ENCODE data around the gene AFMID. TPM values are rescaled to one million over a fixed set of nuclear protein-coding genes. Genes with fewer than 3 reads are reported as not detected.

AFMID gene
- total and polyA plus RNA-seq, 2 of the 8 experiments (the other 6 are each of a cell fraction or from before 2014, with no cell fraction given) = 49.0 to 53.0 TPM

DNA sequence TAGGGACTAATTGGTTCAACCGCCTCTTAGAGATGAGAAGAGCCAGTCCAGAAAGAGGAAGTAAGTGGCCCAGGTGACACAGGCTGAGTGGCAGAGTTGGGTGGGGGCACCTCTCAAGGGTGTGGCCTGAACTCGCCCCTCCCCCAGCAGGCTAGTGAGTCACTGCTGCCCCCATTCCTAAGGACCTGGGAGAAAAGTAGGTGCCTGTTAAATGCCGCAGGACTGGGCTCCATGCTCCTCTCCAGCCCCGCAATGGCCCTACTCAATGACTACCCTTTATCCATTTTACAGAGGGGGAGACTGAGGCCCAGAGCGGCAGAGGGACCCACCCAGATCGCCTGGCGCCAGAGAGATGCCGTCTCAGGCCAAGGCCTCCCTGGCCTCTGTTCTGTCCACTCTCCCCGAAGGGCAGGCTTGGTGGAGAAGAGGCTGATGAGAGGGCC, 52.3 kb downstream of the AFMID start:
- H3K18ac ChIP-seq (ENCODE audit: extremely low read depth, low read length) = no peak overlapping the region
- no peaks in the 10 kb centered on the region; the same call in 1 of the 2 replicates for H3K79me1 ChIP-seq (ENCODE audit: low read depth, low read length)
- H2BK12ac ChIP-seq (ENCODE audit: low read depth, low read length) = no peak overlapping the region
- no peaks in the 10 kb centered on the region for H3K36me3 ChIP-seq (ENCODE audit: control insufficient read depth in 2 of 4, insufficient read depth in 4 of 4, low read length in 3 of 4)
- no peak overlapping the region for H2BK15ac ChIP-seq (ENCODE audit: low read length)
- no peak overlapping the region for H2BK5ac ChIP-seq (ENCODE audit: low read depth, low read length)
- H3K27me3 ChIP-seq (replicated peaks in 1 of 4; ENCODE audit: control insufficient read depth in 3 of 4, extremely low read depth in 1 of 4, insufficient read depth in 3 of 4, low read length in 3 of 4) = no peaks in the 10 kb centered on the region
- no peak overlapping the region for H4K5ac ChIP-seq (ENCODE audit: insufficient read length, low read depth, low read length)
- 91% methylated on average over 8 of the region's 9 CpGs; no CpG with 5 or more reads in 1 of the 2 experiments for WGBS, 2 experiments (ENCODE audit: extremely low coverage in 1 of 2, insufficient coverage in 1 of 2, insufficient read length in 1 of 2, insufficient replicate concordance in 2 of 2, low coverage in 1 of 2, low lambda C conversion rate in 2 of 2, missing lambda C conversion rate in 1 of 2)
- H4K8ac ChIP-seq (ENCODE audit: extremely low read depth, insufficient read depth, low read length) = peak overlapping the region; percentile 39
- no peak overlapping the region for H3K4me2 ChIP-seq (ENCODE audit: insufficient read depth in 1 of 2, low read depth in 2 of 2, low read length in 2 of 2)
- CTCF ChIA-PET (ENCODE audit: partially characterized antibody) = interaction anchor here (1.0 to 5.9 kb wide), 5 partner anchors 11 to 207 kb away, joined by 3 to 53 read pairs (median 4); partner anchors contain the start of genes AFMID and TK1
- H3K4ac ChIP-seq (replicated peaks; ENCODE audit: insufficient read length, low read depth, low read length) = no peak overlapping the region
- no peak overlapping the region for H2BK120ac ChIP-seq (replicated peaks; ENCODE audit: low read depth, low read length)
- no peaks in the 10 kb centered on the region for H3K9me3 ChIP-seq (ENCODE audit: insufficient read depth in 2 of 2, low read depth in 1 of 2, low read length in 1 of 2)
- H3K4me1 ChIP-seq (replicated peaks in 1 of 4; ENCODE audit: control insufficient read depth in 3 of 4, insufficient read depth in 4 of 4, low read length in 3 of 4) = peaks cover 0 to 3% (median 0%) of the 10 kb centered on the region in 4 experiments; a peak in 2 of 7 replicates
- POLR2A ChIA-PET (ENCODE audit: partially characterized antibody) = interaction anchor here (3.6 kb wide), 1 partner anchor 13 kb away, joined by 16 read pairs; no protein-coding TSS in a partner anchor
- H4K91ac ChIP-seq (replicated peaks; ENCODE audit: insufficient read length, low read length) = no peak overlapping the region
- FAIRE-seq (no peak), DNase-seq (ENCODE audit: low read depth in 1 of 2, low spot score in 2 of 2) (peak in 1 of 2 experiments; percentile 46)
- H2BK20ac ChIP-seq (ENCODE audit: low read length) = no peak overlapping the region
- no peaks in the 10 kb centered on the region for H3K79me2 ChIP-seq (ENCODE audit: control insufficient read depth in 1 of 2, insufficient read depth in 2 of 2, low read length in 2 of 2)
- H2AFZ ChIP-seq (ENCODE audit: low read length) = no peak overlapping the region
- no peak overlapping the region for H3K14ac ChIP-seq (ENCODE audit: insufficient read length)
- H3K4me3 ChIP-seq (ENCODE audit: extremely low read depth in 1 of 4, insufficient read depth in 2 of 4, low read depth in 3 of 4, low read length in 4 of 4) = no peak overlapping the region
- H2AK5ac ChIP-seq (ENCODE audit: low read depth, low read length) = no peak overlapping the region
- H3K23ac ChIP-seq (ENCODE audit: insufficient read length) = no peak overlapping the region
- H3K27ac ChIP-seq (ENCODE audit: low read depth, low read length) = no peak overlapping the region
- no peak overlapping the region for H3K9ac ChIP-seq (replicated peaks in 1 of 4; ENCODE audit: extremely low read depth in 1 of 4, low read depth in 3 of 4, low read length in 3 of 4)
- H4K20me1 ChIP-seq (replicated peaks in 1 of 2; ENCODE audit: control insufficient read depth in 1 of 2, insufficient read depth in 2 of 2, low read length in 2 of 2) = no peaks in the 10 kb centered on the region
- no peak overlapping the region for H3K56ac ChIP-seq (replicated peaks; ENCODE audit: insufficient read length, low read depth, low read length)
- no peaks in the 10 kb centered on the region; the same call in 1 of the 2 replicates for H3K23me2 ChIP-seq (ENCODE audit: low read depth, low read length)
- TF ChIP-seq RNF2 (IDR thresholded peaks at IDR 0.05; ENCODE audit: borderline replicate concordance, low read depth, low read length, missing control alignments, poor library complexity, severe bottlenecking) (no peak), SUZ12 (IDR thresholded peaks at IDR 0.05; ENCODE audit: low read length) (no peak), RXRA (IDR thresholded peaks at IDR 0.05; ENCODE audit: insufficient read depth, low read depth, low read length) (no peak), HDAC2 (IDR thresholded peaks at IDR 0.05; ENCODE audit: borderline replicate concordance in 1 of 2, low read depth in 2 of 2, low read length in 2 of 2) (no peak), EGR1 (IDR thresholded peaks at IDR 0.05; ENCODE audit: borderline replicate concordance, low read depth, low read length) (no peak), JUND (IDR thresholded peaks at IDR 0.05; ENCODE audit: low read length) (no peak), RBBP5 (IDR thresholded peaks at IDR 0.05; ENCODE audit: borderline replicate concordance, low read depth, low read length) (no peak), TAF7 (optimal IDR thresholded peaks at IDR 0.05; ENCODE audit: borderline replicate concordance, low read depth, low read length) (no peak), SIX5 (IDR thresholded peaks at IDR 0.05; ENCODE audit: low read depth, low read length) (no peak), TBP (IDR thresholded peaks at IDR 0.05; ENCODE audit: low read depth, low read length) (no peak)
- TF ChIP-seq, protein P1, sequence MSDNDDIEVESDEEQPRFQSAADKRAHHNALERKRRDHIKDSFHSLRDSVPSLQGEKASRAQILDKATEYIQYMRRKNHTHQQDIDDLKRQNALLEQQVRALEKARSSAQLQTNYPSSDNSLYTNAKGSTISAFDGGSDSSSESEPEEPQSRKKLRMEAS (IDR thresholded peaks at IDR 0.05) = no peak
- TF ChIP-seq, protein P2, sequence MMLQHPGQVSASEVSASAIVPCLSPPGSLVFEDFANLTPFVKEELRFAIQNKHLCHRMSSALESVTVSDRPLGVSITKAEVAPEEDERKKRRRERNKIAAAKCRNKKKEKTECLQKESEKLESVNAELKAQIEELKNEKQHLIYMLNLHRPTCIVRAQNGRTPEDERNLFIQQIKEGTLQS (IDR thresholded peaks at IDR 0.05; ENCODE audit: insufficient read depth, low read depth, low read length) = no peak

Data from H1 (cell line).